NCI-H1694 (cell line): ENCODE results near the gene CSKMT.
A peak's percentile ranks its signal among the peaks of the same experiment; 100 is the strongest.
"Not testable (repeated sequence)": the region's sequence is repeated elsewhere in the genome, so short reads cannot be mapped to it uniquely, and the experiment has no call there.

Source experiments
- DNase-seq: peaks from one replicate; lab custom pipeline; 2025; lab: John Stamatoyannopoulos, UW

CSKMT gene

GRCh38 chr11:62689421-62690183, 24.5 kb downstream of the CSKMT start, which contains the start of gene LRRN4CL:
Gene LRRN4CL (minus strand): TSS chr11:62689530. CDS start chr11:62688508, 1,022 bp downstream.
- DNase-seq, result peak; percentile 29

GRCh38 chr11:62693624-62694023, 28.5 kb downstream of the CSKMT start:
- not testable (repeated sequence) for DNase-seq

- DNase-seq, result peak; percentile 48
These were observed 29.5 kb downstream of the CSKMT start for GRCh38 chr11:62694455-62695167.

DNA sequence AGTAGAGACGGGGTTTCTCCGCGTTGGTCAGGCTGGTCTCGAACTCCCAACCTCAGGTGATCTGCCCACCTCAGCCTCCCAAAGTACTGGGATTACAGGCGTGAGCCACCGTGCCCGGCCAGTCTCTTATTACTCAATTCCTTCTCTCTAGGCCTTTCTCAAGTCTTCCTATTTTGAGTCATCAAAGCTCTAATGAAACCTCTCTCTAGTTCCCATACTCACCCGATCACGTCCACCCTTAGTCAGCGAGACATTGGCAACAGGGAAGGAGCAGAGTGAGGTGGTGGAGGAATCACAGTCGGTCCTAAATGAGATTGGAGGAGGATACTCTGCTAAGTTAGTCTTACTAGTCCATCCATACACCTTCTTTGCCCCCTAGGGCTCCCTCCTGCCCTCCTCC, 37.1 kb downstream of the CSKMT start:
- DNase-seq, result no peak

DNA sequence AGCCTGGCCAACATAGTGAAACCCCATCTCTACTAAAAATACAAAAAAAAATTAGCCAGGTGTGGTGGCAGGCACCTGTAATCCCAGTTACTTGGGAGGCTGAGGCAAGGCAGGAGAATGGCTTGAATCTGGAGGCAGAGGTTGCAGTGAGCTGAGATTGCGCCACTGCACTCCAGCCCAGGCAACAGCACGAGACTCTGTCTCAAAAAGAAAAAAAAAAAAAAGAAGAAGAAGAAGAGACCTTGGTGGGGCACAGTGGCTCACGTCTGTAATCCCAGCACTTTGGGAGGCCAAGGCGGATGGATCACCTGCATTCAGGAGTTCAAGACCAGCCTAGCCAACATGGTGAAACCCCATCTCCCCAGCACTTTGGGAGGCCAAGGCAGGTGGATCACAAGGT, 38.8 kb downstream of the CSKMT start:
- not testable (repeated sequence) for DNase-seq

DNA sequence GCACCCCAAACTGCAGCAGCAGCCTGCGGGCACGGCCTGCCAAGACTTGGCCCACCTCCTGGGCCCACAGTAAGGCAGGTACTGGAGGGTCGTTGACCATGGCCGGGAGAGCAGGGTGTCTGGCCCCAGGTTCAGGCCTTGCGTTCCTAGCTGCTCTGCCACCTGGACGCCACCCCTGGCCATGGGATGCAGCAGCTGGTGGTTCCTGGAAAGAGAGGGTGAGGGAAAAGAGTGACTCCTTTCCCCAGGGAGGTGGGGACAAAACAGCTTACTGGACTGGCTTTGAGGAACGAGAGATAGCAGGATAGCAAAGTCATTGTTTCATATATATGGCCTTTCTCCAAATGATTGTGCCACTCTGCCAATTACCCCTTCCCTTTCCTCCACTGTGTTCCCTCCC, 40.3 kb downstream of the CSKMT start:
- no peak for DNase-seq

DNA sequence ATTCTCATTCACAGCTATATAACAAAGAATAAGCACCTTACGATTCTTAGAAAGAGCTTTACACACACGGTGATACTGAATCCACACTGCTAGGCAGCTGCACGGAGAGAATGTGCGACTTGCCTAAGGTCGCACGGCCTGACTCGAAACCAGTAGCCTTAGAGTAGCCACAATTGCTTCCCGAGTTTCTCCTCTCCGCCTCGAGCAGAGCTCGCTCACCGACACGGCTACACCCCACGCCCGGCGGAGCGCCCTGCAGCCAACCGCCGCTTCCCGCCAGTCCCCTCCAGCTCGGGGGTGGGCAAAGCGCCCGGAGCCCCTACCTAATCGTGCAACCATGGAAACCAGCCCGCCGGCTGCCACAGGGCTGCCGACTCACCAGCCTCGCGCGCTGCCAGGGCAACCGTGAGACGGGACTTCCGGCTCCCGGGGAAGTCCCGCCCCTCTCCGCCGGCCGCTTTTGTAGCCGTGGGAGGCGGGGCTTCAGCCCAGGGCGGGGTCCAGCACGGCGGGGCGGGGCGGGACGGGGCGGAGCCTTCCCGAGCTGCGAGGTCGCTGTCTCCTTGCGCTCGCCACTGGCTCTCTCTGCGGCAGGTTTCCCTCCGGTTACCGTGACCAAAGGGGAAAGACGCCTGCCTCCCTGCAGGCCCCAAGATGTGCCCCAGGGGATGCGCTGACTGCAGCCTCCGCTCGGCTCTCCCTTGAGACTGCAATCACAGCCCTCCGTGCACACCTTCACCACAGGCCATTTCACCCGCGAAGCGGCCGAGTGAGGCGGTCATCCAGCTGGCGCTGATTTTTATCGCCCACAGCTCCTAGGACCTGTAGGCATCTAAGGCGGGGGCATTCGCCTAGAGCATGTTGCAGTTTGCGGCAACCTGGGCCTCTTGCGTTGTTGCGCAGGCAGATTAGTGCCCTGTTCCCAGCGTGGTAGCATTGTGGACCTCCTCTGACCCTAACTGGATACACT, 41.1 kb downstream of the CSKMT start:
- peak; percentile 76 for DNase-seq

- DNase-seq, result no peak
These were observed 41.7 kb downstream of the CSKMT start for GRCh38 chr11:62706850-62707247.

- DNase-seq, result no peak
These were observed 42.3 kb downstream of the CSKMT start, which contains the start of the genes BSCL2 and GNG3 for GRCh38 chr11:62707277-62707861. Gene BSCL2 (minus strand): TSS chr11:62707424. CDS start chr11:62707195, 229 bp downstream. Gene GNG3 (plus strand): TSS chr11:62707676. CDS start chr11:62708296, 620 bp downstream.

DNA sequence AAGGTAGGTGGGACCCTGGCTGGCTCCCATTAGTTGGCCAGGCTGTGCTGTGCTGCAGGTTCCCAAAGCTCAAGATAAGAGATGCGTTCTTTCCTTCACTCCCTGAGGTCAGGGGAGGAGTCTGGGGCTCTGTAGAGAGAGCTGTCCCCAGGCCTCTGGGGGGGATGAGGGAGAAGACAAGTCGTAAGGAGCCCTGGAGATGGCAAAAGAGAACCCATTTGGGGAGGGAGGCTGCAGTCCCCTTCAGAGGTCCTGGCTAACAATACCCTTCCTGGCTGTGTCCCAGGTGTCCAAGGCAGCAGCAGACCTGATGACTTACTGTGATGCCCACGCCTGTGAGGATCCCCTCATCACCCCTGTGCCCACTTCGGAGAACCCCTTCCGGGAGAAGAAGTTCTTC, 43.3 kb downstream of the CSKMT start:
- no peak for DNase-seq

- no peak for DNase-seq
These were observed 43.7 kb downstream of the CSKMT start for GRCh38 chr11:62708793-62709192.

DNA sequence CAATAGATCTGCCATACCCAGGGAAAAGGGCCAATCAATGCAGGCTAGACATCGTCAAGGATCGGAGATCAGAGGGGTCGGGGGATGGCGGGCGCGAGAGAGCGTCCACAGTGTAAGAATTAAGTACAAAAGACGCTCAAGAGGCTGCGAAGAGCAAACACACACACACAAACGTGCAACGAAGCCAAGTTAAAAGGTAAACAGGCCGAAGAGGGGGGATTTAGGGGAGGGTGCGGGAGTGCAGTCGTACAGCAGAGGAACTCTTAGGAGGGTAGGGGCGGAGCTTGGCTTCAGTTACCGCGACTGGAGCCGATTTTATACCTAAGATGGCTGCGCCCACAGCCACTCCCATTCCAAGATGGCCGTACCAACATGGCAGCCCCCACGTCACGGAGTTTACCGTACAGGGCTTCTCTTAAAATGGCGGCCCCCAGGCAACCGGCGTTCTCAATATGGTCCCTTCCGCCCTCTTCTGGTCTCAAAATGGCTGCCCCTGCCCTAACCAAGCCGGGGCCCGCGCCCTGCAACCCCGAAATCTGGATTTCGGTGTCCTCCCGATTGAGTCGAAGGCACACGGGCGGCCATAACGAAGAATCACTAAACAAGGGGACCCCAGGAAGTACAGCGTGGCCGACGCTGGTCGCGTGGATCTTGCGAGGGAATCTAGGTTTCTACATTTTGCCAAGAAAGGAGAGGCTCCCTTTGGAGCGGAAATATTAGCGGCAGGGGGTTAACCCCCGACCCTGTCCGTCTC, 44.3 kb downstream of the CSKMT start:
- DNase-seq, result peak; percentile 58

GRCh38 chr11:62710001-62710345, 44.9 kb downstream of the CSKMT start:
- DNase-seq, result no peak

GRCh38 chr11:62712276-62712812, 47.2 kb downstream of the CSKMT start:
- no peak for DNase-seq

DNA sequence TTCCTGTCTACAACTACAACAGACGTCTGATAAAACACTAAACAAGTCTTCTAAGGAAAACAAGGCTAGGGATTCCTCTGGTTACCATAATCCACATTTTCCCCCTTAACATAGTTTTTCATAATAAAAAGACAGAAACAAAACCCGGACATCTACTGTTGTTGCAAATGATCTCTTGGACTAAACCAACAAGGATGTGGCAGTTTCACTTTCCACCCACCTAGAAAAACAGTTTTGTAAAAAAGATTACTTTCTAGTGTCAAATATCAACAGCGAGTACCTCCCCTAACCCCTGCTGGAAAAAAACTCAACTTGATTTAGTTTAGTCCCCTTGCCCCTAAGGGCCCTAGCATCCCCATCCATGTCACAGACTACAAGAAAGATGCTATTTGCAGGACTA, 47.7 kb downstream of the CSKMT start:
- no peak for DNase-seq

DNA sequence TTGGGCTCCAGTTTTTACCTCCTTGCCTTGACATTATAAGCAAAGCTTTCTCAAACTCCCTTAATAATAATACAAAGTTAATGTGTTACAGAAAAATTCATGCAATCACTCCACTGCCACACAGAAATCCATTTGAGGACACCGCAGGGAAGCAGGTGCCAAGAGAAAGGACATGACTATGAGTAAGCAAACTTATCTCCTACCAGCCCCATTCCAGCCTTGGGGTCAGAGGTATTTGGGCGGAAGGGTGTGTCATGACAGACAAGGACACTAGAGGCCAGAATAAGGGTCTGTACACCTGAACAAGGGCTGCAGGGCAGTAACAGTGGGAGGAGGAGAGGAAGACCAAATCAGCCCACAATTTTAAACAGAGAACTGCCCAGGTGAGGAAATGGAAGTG, 48.2 kb downstream of the CSKMT start:
- DNase-seq, result no peak

DNA sequence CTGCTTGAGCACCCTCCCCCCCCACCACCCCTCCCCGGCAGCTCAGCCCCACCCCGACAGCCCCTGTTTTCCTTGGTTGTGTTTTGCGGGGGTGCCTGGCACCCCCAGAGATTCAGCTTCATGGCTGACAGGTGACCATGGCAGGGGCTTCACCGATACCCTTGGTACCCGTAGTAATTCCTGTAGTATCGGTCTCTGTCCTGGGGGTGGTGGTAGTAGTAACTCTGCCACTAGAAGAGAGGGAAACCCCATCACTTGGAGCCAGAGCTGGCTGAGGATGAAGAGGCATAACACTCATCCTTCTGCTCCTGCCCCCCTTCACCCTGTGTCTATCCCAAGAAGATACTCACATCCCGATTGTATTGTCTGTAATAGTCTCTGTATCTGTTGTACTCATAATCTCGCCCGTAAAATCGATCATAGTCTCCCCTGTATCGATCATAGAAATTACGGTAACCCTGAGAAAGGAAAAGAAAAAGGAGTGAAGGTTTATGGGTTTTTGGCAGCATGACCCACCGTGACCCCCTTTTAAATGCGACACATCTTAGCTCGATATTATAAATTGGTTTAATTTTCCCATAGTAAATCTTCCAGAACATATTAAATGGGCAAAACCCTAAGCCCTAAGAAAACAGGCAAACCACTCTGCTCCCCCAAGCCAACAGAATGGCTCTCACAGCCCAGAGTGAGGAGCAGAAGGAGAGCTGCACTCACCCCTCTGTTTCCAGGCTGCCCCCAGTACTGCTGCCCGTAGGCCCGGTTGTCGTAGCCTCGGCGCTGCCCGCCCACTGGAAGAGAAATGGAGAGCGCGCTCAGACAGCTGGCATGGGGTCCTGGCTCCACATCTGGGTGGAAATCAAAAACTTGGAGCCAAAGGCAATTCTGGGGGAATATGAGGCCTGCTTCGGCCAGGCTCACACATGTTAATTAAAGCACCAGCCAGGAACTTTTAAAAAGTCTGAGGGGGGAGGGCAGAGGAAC, 50.3 kb downstream of the CSKMT start:
- DNase-seq, result no peak

DNA sequence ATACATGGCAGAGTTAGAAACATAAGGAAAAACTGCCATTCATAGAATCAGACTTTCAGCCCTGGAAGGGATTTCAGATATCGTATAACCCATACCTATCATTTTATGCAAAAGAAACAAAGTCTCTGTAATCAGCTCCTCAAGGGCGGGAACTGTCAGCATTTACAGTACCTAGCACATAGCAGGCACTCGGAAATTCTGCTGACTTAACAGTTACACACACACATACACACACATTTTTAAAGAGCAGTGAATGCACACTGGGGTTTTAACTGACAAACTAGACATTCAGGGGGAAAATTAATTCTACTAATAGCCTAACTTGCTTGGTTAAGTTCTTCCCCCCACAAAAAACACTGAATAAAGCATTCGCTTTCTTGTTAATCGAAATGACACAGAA, 51.1 kb downstream of the CSKMT start:
- no peak for DNase-seq

GRCh38 chr11:62716816-62717215, 51.7 kb downstream of the CSKMT start:
- DNase-seq, result no peak
